DND-41 (cell line): ENCODE data around the gene MACROD2.
"Not testable (repeated sequence)": the region's sequence is repeated elsewhere in the genome, so short reads cannot be mapped to it uniquely, and the experiment has no call there.

Experiments used
- ATAC-seq: fragments of 200-7000 bp; cut with Tn5 transposase; 3 replicates; pipeline ENCODE4 v1.9.1; 2021; ENCODE audit warnings: low read depth; ENCODE audit not compliant: insufficient read depth
- DNase-seq: peaks from one replicate; pipeline ENCODE4 v3.0.0-alpha.2; 2020
- H2AFZ ChIP-seq: 2 replicates; pipeline ENCODE4 v1.6.0; 2012; ENCODE audit warnings: low read depth, low read length
- H3K27ac ChIP-seq: 2 replicates; pipeline ENCODE4 v1.5.1; 2012; ENCODE audit warnings: low read length, inconsistent platforms
- H3K27me3 ChIP-seq: fragments of 200-600 bp; sonication (generic); 2 replicates; pipeline ENCODE4 v1.6.0; 2012; ENCODE audit warnings: low read length, mild to moderate bottlenecking, inconsistent platforms; ENCODE audit not compliant: insufficient read depth, poor library complexity
- H3K36me3 ChIP-seq: 2 replicates; pipeline ENCODE4 v1.5.1; 2012; ENCODE audit warnings: low read length, inconsistent platforms; ENCODE audit not compliant: insufficient read depth
- H3K4me1 ChIP-seq: 2 replicates; pipeline ENCODE4 v1.5.1; 2012; ENCODE audit warnings: mild to moderate bottlenecking, low read length; ENCODE audit not compliant: insufficient read depth
- H3K4me2 ChIP-seq: 2 replicates; pipeline ENCODE4 v1.6.0; 2012; ENCODE audit warnings: mild to moderate bottlenecking, moderate library complexity, low read length, inconsistent platforms; ENCODE audit not compliant: insufficient read depth
- H3K4me3 ChIP-seq, 2 experiments: fragments of 200-600 bp in 1 of 2; shearing (Covaris generic) in 1 of 2; 2 replicates each; pipeline ENCODE4 v1.5.1; 2012 to 2016; ENCODE audit warnings: inconsistent platforms in 2 of 2, low read length in 2 of 2, mild to moderate bottlenecking in 2 of 2, low read depth in 1 of 2, moderate library complexity in 1 of 2
- H3K79me2 ChIP-seq: 2 replicates; pipeline ENCODE4 v1.6.0; 2012; ENCODE audit warnings: low read length, inconsistent platforms; ENCODE audit not compliant: insufficient read depth
- H3K9ac ChIP-seq: 2 replicates; pipeline ENCODE4 v1.6.0; 2012; ENCODE audit warnings: low read depth, mild to moderate bottlenecking, inconsistent platforms, low read length, moderate library complexity
- H3K9me3 ChIP-seq: 2 replicates; pipeline ENCODE4 v1.5.1; 2012; ENCODE audit warnings: low read length, moderate library complexity, mild to moderate bottlenecking, inconsistent platforms; ENCODE audit not compliant: insufficient read depth, severe bottlenecking
- H4K20me1 ChIP-seq: 2 replicates; pipeline ENCODE4 v1.6.0; 2012; ENCODE audit warnings: low read length; ENCODE audit not compliant: insufficient read depth
- EZH2 ChIP-seq: IDR thresholded peaks from 3 replicates; pipeline ENCODE4 v1.6.1; 2012; ENCODE audit warnings: borderline replicate concordance, low read depth, mild to moderate bottlenecking, moderate library complexity, low read length, inconsistent platforms; ENCODE audit not compliant: severe bottlenecking
- TF ChIP-seq, protein P1 (sequence below): IDR thresholded peaks from 2 replicates; pipeline ENCODE4 v1.5.1; 2012; ENCODE audit warnings: borderline replicate concordance, low read length, moderate library complexity, mild to moderate bottlenecking; ENCODE audit not compliant: poor library complexity, severe bottlenecking; ENCODE audit errors: extremely low read depth

MACROD2 gene

GRCh38 chr20:15374682-15375081 is 1379.4 kb downstream of the MACROD2 start:
- Histone ChIP-seq H3K9me3 (no peaks in the 10 kb centered on the region), H4K20me1 (no peaks in the 10 kb centered on the region), H3K79me2 (no peaks in the 10 kb centered on the region), H2AFZ (no peak overlapping the region), H3K4me2 (no peak overlapping the region), H3K4me3 (no peak overlapping the region), H3K4me1 (no peaks in the 10 kb centered on the region), H3K36me3 (no peaks in the 10 kb centered on the region), H3K27ac (no peak overlapping the region), H3K27me3 (peaks cover 2% of the 10 kb centered on the region), H3K9ac (no peak overlapping the region)
- DNase-seq, result no peak
- TF ChIP-seq, protein P1, sequence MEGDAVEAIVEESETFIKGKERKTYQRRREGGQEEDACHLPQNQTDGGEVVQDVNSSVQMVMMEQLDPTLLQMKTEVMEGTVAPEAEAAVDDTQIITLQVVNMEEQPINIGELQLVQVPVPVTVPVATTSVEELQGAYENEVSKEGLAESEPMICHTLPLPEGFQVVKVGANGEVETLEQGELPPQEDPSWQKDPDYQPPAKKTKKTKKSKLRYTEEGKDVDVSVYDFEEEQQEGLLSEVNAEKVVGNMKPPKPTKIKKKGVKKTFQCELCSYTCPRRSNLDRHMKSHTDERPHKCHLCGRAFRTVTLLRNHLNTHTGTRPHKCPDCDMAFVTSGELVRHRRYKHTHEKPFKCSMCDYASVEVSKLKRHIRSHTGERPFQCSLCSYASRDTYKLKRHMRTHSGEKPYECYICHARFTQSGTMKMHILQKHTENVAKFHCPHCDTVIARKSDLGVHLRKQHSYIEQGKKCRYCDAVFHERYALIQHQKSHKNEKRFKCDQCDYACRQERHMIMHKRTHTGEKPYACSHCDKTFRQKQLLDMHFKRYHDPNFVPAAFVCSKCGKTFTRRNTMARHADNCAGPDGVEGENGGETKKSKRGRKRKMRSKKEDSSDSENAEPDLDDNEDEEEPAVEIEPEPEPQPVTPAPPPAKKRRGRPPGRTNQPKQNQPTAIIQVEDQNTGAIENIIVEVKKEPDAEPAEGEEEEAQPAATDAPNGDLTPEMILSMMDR, result no peak
- no peak for TF ChIP-seq EZH2
- no peak for ATAC-seq

DNA sequence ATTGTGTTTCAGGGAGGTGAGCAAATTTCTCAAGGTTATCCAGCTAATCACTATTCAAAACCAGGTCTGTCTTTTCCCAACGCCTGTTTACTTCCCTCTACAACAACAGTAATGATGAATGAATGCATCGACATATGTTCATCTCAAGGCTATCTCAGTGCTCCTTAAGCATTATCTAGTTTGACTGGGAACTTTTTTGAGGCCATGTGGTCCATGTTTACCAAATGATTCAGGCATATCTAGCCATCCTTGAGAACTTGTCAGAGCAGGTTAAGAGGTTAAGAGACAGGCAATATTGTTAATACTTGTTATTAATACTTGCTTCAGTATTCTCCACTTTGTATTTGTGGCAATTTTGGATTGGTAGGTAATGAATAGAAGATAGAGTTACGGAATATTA is 1380.5 kb downstream of the MACROD2 start:
- no peaks in the 10 kb centered on the region for H3K27me3 ChIP-seq
- ATAC-seq (no peak), DNase-seq (no peak)
- H4K20me1 ChIP-seq, result no peaks in the 10 kb centered on the region
- H3K27ac ChIP-seq, result no peak overlapping the region
- no peaks in the 10 kb centered on the region for H3K36me3 ChIP-seq
- no peaks in the 10 kb centered on the region for H3K79me2 ChIP-seq
- no peak overlapping the region for H3K9ac ChIP-seq
- H3K9me3 ChIP-seq, result no peaks in the 10 kb centered on the region
- TF ChIP-seq, protein P1, result no peak
- no peak for TF ChIP-seq EZH2
- no peak overlapping the region for H3K4me2 ChIP-seq
- no peak overlapping the region for H2AFZ ChIP-seq
- no peak overlapping the region for H3K4me3 ChIP-seq
- no peaks in the 10 kb centered on the region for H3K4me1 ChIP-seq

- H3K36me3 ChIP-seq, DNase-seq, H2AFZ ChIP-seq, H3K4me2 ChIP-seq, H3K79me2 ChIP-seq, H3K27me3 ChIP-seq, ATAC-seq, H3K4me1 ChIP-seq, H3K9ac ChIP-seq, H4K20me1 ChIP-seq, H3K9me3 ChIP-seq, H3K27ac ChIP-seq, H3K4me3 ChIP-seq: not testable (repeated sequence)
Measured at GRCh38 chr20:15377603-15378002, 1382.3 kb downstream of the MACROD2 start.

GRCh38 chr20:15378151-15378550 is 1382.8 kb downstream of the MACROD2 start:
- Histone ChIP-seq H3K79me2 (no peaks in the 10 kb centered on the region), H3K9me3 (no peaks in the 10 kb centered on the region), H3K27me3 (no peaks in the 10 kb centered on the region), H3K4me3 (no peak overlapping the region), H2AFZ (no peak overlapping the region), H4K20me1 (no peaks in the 10 kb centered on the region), H3K27ac (no peak overlapping the region), H3K36me3 (no peaks in the 10 kb centered on the region), H3K4me2 (no peak overlapping the region), H3K4me1 (no peaks in the 10 kb centered on the region), H3K9ac (no peak overlapping the region)
- TF ChIP-seq, protein P1, result peak; percentile 18
- no peak for TF ChIP-seq EZH2
- ATAC-seq (no peak), DNase-seq (no peak)
